Glomerular visceral epithelial cell (primary cell): ENCODE results near the gene PRPS1L1.

Source experiments
- DNase-seq: peaks from one replicate; pipeline ENCODE4 v3.0.0-alpha.2; 2016; ENCODE audit errors: extremely low spot score

PRPS1L1 gene

DNA sequence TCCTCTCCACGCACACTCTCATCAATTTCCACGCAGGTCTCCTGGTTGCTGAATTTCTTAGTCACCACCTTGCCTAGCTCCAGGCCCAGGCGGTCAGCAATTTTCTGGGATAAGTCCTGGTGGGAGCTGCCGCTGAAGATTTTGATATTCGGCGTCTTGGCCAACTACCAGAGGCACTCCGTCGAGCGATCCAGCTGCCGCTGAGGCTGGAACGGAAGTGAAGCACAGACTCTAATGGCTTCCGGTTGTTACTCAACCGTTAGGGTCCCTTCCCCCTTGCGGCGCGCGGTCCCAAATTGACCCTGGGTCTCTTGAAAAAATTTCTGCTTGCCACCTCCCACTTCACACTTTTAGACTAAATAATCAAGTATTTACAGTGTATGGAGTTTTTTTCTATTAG lies at the start of gene PRPS1L1:
Gene PRPS1L1, minus strand, starts transcription at position 219 of the 400 bp plus-strand sequence.
- DNase-seq, result no peak

DNA sequence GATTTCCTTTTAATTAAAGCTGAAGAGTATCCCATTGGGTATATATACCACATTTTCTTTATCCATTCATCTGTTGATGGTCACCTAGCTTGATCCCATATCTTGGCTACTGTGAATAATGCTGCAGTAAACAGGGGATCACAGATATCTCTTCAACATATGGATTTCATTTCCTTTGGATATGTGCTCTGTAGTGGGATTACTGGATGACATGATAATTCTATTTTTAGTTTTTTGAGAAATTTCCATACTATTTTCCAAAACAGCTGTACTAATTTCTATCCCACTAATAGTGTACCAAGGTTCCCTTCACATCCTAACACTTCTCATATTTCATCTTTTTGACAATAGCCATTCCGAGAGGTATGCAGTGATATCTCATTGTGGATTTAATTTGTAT lies 48.8 kb upstream of the PRPS1L1 start:
- no peak for DNase-seq

DNA sequence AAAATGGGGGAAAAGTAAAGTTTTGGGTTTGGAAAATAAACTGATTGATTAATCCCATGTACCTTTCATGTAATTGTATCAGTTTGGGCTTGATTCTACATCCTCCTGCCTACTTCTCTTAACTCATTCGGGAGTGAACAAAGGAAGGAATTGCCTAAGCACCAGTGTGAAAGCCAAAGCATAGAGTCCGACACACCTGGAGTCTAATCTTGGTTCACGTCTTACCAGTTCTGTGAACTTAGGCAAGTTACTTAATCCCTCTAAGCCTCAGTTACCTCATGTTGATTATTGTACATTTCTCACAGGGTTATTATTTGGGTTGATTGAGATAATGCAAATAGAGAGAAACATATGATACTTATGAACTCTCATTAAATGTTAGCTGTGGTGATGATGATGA lies 41.1 kb upstream of the PRPS1L1 start:
- DNase-seq, result no peak

DNA sequence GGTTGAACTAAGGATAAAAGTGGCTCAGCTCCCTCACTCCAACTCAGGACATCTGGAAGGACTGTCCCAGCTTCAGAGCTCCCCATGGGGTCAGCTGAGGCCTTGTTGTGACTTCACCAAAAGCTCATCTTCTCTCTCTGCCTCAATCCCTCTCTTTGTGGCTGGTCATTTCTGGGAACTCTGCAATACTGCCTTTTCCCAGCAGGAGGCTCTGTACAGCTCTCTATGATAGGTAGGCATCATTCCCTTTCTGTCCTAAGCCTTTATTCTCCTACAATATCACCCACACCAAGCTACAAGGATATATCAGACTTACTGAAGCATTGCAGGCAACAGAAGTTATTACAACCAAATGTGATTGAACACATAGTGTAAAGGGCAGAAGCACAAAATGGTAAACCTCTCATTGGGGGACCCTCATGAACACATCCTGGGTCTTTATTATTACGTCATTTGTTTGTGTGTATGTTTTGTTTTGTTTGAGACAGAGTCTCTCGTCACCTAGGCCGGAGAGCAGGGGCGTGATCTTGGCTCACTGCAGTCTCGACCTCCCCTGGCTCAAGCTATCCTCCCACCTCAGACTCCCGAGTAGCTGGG lies 36.7 kb upstream of the PRPS1L1 start:
- peak; percentile 4 for DNase-seq

DNA sequence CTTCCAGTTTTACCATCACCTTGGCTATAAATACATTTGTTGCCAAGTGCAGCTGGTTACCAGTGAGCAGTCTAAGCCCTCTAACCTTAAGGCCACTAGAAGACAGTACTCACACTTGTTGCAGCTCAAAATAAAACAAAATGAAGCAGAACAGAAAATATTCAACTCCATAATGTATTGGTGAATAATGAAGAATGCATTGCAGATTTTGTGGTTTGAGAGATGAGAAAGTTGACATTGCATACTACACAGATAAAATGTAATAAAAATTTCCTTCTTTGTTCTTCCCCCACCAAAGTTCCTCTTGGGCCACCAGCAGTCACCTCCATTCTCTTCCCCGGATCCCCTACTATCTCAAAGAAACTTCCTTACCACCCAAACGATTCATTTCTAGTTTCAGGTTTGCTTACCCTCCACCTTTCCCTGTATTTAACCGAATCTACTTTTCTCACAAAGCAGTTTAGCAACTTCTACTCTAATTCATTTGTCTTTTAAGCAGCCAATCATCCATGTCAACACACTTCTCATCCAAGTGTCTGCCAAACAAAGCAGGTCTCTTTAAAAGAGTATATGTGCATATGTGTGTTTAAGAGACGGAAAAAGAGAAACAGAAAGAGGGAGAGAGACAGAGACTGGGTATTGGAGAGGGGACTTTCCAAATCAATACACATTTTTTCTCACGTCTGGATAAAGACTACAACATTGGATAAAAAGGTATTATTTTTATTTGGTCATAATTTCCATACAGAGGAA lies 35.7 kb upstream of the PRPS1L1 start:
- DNase-seq, result no peak

DNA sequence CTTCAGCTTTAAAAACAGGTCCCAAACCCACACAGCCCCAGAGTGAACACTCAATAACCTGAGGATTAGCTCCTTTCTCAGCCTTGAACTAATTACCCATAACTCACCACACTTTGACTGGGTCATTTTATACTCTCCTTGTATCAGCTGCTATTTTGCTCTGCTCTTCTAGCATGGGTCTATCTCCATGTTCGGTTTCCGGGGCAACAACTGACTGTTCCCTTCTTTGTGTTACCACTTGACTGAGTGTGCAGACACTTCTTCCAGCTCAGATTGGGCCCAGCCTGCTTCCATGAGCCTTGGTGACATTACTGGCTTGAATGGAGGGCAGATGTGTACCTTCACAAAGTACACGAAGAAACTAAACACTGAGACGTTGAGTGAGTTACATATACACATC lies 31.5 kb upstream of the PRPS1L1 start:
- DNase-seq, result no peak

DNA sequence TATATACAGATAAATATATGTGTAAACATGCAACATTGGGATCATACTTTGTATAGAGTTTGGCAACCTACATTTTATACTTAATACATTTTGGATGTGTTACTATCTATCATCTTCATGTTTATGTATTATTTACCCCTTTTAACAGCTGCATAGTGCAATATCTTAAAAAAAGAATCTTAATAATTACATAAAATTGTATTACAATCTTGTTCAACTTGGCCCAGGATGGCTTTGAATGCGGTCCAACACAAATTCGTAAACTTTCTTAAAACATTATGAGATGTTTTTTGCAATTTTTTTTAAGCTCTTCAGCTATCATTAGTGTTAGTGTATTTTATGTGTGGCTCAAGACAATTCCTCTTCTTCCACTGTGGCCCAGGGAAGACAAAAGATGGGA lies 26.3 kb upstream of the PRPS1L1 start:
- no peak for DNase-seq

DNA sequence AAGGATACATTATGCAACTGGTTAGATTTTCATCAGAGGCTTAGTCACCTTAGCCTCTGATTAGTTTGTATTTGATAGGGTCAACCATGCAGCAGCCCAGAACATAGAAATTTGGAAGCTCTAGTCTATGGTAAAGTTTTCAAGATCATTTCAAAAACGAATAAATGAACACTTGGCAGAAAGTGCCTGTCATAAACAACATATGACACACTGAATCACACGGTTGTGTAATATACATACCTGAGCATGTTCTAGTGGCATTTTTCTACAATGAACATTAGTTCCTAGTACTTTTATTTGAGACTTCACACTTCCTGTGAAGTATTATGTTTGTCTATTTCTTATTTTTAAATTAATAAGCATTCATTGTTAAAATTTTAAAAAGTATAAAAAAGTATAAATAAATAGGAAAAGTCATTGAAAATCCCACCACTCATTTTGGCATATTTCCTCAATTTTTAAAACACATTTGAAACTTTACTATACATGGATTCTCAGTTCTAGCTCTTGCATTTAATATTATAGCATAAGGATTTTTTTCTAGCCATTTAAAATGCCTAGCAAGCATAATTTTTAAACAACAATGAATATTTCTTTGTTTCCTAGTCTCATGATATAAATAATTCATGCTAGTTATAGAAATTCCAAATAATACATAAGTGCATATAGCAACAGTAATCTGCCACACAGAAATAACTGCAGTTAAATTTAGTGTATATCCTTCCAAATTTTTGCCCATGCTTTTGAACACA lies 25.7 kb upstream of the PRPS1L1 start:
- no peak for DNase-seq

DNA sequence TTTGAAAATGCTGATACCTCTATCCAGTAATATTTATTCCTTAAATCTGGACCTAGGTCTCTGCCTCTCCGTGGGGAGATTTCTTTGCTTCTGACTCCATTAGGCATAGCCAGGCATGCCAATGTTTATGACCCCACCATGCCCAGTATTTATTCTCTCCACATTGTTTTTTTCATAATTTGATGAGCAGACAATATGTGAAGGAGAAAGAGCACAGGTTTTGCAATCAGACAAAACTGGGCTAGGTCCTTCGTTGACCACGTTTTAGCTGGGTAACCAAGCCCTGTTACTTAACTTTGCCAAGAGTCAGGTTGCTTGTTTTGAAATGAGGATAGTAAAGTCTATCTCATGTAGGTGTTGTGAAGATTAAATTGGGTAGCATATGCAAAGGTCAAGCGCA lies 21.6 kb upstream of the PRPS1L1 start:
- no peak for DNase-seq

DNA sequence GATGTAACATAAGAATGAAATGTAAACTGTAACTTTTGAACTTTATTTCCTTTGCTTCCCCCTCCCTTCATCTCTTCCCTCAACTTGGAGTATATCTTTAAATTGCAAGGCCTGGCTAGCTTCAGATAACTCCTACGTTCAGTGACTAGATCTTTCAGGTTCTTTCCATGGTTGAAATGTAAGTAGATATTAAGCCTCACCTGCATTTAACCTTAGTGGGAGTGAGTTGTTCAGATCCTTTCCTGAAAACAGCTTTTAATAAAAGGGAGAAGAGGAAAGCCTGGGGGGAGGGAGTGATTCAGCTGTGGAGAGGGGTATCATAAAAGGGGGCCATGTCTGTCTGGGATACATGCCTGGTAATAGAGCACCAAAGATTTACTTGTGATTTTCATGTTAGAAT lies 19.0 kb upstream of the PRPS1L1 start:
- no peak for DNase-seq

DNA sequence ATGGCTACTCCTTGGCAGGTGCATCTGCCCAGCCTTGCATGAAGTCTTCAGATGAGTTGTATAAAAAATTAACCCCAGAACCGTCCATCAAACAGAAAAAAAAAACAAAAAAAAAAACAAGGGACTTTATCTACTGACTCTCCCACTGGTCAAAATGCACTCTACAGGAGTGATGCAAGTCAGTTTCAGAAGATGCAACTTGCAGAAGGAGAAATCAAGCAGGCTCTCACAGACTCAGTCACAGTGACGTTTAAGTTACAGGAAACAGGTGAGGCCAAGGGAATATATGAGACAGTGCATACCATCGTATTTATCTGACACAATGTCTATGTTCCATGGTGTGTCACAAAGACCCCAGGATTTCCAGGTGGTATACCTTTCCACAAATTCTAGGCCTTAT lies 17.5 kb upstream of the PRPS1L1 start:
- no peak for DNase-seq

DNA sequence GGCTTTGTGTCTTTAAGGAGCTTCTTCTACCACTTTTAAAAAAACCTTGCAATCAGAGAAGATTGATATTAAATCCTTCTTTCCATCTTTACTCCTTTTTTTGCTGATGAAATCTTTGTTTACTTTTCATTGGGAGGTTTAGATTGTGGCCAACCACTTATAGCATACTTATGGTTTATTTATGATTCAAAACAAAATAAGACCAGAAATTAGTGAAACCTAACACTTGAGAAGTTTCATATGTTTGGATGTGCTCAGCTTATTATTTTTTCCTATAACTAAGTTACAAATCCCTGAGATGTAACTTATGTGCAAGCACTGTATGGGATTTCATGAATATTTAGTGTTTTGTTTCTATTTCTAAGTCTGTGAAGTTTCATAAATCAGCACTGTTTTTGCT lies 13.5 kb upstream of the PRPS1L1 start:
- no peak for DNase-seq

DNA sequence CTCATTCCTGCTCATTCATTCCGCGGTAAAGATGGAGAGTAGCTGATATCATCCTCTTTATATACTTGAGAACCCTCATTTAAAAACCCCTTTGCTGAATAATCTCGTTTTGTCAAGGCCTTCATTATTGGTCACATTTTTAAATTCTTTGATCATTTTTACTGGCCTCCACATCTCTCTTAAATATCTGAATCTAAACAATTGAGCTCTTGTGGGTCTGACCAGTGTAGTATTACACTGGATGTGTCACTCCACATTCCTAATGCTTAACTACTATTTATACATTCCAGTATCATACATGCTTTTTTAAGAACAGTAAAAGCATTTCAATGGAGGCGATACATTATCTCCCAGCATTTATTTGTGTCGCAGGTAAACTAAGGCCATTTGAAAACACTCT lies 12.6 kb upstream of the PRPS1L1 start:
- peak; percentile 20 for DNase-seq

DNA sequence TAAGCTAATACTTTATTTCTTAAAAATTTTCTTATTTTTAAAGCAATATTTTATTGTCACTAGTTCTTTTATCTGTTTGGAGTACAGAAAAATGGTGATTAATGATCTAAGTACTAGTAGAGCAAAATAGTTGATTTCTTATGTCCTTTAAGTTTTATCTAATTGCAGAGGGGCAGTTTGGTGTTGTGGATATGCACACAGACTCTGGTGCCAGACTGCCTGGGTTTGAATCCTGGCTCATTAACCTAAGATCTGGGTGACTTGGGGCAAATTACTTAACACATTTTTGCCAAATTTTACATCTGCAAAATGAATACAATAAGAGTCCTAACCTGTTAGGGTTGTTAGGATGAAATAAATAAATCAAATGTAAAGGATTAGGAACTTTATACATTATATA lies 10.7 kb upstream of the PRPS1L1 start:
- DNase-seq, result no peak

DNA sequence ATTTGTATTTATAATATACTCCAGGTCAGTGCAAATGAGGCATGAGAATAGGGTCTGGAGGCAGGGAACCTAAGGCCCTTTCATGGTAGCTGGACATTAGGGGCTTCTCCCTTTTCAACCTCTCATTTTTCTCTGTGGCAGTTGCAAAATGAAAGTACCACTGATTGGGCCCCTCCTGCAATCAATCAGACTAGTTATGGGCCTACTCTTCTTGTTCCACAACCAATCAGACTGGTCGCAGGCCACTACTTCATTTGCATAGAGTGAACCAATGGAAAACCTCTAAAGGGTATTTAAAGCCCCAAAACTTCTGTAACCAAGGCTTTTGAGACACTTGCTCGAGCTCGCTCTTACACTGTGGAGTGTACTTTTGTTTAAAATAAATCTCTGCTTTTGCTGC lies 10.0 kb upstream of the PRPS1L1 start:
- DNase-seq, result no peak

DNA sequence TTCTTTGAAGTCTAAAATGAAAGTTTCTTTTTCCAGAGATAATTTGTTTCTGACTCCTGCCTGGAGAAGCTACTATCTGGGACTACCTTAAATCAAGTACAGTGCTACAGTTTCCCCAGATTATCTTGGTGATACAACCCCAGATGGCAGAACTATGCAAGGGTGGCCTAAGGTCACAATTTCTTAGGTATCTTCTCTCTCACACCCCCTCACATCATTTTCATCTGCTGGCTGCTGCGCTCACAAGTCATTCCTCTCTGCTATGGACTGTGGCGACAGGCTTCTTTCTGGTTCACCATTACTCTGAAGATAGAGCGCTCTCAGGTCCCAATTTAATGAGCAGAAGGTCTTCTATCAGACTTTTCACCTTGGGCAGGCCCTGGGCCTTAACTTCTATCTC lies 9.1 kb upstream of the PRPS1L1 start:
- no peak for DNase-seq

DNA sequence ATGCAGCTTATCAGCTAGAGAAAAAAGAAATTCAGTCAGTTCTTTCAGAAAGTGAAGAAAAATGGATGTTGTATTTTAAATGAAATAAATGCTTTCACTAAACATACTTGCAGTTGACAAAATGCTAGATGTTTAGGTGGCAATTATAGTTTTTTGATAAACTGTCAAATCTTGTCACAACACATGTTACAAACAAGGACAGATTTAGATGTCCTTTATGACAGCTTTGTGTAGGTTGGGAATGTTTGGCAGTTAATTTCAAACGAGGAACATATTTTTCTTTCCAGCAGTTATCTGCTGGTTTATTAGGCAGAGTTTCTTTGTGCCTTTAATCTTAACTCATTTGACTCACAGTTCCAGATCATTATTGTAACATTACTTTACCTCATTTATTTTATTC lies 3.1 kb upstream of the PRPS1L1 start:
- no peak for DNase-seq

DNA sequence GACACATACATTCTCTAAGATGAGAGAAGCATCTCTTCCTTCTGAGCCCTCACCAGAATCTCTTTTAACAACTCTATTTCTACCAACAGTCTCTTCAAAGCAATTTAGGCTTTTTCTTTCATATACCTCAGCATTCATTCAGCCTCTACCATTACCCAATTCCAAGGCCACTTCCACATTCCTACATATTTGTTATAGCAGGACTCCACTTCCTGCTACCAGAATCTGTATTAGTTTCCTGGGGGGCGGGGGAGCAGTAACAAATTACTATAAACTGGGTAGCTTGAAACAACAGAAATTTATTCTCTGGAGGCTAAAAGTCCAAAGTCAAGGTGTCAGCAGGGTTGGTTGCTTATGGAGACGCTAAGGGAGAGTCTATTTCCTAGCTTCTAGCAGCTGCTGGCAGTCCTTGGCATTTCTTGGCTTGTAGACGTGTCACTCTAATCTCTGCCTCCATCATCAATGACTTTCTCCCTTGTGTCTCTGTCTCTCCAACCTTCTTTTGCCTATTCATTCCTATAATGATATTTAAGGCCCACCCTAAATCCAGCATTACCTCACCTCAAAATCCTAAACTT lies 7.4 kb downstream of the PRPS1L1 start:
- no peak for DNase-seq

DNA sequence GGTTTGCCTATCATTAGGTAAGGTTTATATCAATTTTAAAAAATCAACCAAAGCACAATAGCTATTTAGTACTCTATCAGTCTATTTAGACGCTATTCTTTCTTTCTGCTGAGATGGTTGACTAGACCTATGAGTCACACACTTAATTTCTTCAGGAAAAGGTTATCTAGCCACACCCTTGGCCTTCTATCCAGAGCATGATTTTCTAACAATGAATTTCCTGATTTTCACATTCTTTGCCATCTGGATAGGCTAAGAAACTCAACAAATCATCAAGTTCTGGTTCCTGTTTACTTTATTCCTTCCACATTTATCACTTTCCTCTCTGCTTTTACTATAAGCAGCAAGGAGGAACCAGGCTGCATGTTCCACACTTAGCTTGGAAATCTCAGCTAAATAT lies 8.1 kb downstream of the PRPS1L1 start:
- DNase-seq, result peak; percentile 26

DNA sequence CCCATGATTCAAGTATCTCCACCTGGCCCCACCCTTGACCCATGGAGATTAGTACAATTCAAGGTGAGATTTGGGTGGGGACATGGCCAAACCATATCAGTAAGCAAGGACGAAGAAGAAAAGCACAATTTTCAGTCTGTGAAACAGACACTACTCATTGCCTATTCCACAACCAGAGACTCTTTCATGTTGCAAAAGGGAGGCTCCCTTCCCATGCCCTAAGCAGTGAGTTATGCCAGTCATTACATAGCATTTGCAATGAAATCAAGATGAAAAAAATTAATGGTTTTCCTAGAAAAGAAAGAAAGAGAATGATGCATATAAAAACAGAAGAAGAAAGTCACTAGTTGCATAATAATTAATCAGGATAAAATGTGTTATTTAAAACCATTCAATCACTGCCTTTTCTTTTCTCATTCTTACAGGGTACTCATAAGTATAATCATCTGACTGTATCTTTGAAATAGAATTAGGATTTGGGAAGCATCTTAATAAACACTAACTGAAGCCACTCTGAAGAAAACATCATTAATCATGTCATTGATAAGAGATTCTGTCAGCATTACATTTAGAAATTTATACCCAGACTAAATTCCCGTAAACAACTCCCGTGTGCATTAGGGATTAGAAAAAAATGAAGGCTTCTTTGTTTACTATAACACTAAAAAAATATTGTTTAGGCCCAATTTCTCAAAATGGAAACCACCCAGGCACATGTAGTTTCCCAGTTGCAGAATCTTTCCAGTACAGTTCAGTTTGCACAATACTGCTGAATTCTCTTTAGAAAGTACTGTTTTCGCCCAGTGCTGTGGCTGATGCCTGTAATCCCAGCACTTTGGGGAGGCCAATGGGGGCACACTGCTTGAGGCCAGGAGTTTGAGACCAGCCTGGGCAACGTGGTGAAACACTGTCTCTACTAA lies 9.1 kb downstream of the PRPS1L1 start:
- no peak for DNase-seq

DNA sequence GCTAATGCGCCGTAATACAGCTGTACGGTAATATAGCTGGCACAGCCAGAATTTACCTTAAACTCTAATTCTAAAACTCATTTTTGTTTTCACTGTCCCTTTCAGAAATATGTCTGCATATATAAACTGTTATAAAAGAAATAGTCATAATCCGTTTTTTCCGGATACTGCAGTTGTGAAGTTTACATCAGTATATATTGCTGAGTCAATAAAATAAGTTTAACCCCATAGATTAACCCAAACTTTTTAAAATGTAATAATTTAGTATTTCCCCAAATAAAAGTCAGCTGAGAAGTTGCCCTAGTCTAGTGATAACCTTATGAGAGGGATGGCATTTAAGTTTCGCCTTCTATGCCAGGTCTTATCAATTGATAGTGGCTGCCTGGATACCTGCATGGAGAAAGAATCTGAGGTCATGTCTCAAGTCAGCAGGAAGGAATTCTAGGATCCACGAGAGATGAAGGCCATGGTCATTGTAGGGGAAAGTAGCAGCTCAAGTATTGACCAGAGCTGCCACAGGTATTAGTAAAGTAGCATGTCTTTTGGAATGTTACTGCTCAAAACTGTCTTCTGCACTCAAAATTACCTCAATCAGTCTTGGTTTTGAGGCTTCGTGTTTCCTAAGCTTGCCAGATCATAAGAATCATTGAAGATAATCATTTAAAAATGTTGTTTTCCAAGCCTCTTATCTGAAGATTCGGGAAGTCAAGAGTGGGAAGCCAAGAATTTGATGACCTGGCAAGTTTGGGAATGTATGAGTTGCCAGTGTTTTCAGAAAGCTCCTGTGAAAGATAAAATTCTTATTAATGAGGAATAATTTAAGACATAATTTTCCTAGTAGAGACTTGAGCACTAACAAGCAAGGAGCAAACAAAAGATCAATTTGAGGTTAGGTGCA lies 10.8 kb downstream of the PRPS1L1 start:
- no peak for DNase-seq
